Ishikawa (cell line): ENCODE data around the gene METTL22.

Experiments used
- CEBPB ChIP-seq: IDR thresholded peaks from 2 replicates; pipeline ENCODE4 v1.6.1; 2012
- CREB1 ChIP-seq: IDR thresholded peaks from 2 replicates; pipeline ENCODE4 v1.6.1; 2012; ENCODE audit warnings: low read depth
- RAD21 ChIP-seq: IDR thresholded peaks from 2 replicates; pipeline ENCODE4 v1.6.1; 2012; ENCODE audit warnings: low read depth
- YY1 ChIP-seq: IDR thresholded peaks from 2 replicates; pipeline ENCODE4 v1.6.1; 2012; ENCODE audit warnings: low read depth

DNA sequence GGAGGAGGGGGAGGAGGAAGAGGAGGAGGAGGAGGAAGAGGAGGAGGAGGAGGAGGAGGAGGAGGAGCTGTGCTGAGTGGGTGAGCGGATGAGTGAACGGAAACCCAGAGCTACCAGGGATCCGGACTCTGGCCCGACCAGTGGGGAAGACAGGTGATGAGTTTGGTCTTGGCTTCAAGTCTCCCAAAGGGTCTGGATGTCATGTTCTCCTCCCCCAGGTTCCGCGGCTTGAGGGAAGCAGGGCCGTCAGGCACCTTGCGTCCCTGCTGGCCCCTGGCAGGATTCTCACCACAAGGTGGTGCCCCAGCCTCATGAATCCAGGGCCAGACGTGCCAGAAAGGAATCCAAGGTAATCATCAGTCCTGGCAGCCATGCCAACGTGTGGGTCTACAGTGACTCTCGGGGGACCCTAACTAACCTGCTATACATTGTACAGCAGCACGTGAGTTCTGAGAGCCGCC, 39.4 kb downstream of the METTL22 start:
- TF ChIP-seq YY1 (no peak), RAD21 (peak; percentile 86), CEBPB (no peak), CREB1 (no peak)
